ENCODE measurements around the gene FAAP20. TPM values are rescaled to one million over a fixed set of nuclear protein-coding genes. Genes with fewer than 3 reads are reported as not detected.

The FAAP20 gene
- total and polyA plus RNA-seq, 2 donors (not counting 3 experiments of a cell fraction or from before 2014, with no cell fraction given): 31.5 to 62.6 TPM

DNA sequence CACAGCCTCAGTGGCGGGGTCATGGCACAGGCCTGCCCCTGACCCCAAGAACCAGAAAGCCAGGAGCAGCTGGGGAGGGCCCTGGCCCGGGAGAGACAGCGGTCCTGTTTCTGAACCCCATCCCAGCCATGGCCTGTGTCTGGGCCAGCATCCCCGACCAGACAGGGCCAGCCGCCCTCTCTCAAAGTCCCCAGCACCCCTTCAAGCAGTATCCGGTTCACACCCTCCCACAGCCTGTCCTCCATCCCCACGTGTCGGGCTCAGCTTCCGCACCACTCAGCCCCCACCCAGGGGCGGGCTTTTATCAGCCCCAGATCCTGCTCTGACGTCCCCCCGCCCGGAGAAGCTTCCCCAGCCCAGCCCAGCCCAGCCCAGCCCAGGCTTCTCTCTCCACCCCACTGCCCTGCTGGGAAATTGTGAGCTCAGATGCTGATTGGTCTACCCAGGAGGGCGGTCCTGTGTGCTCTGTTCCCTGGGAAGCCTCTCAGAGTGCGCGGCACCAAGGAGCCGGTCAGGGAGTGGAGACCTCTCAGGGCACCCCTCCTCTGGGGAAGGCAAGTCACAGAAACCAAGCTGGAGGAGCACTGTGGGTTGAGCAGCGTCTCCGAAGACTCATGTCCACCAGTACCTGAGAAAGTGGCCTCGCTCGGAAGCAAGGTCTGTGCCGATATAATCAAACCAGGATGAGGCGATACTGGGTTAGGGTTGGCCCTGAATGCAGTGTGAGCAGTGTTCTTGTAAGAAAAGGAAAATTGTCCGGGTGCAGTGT is 4.7 kb upstream of the FAAP20 start:
- Histone ChIP-seq H2AFZ (ENCODE audit: low read depth, low read length) (peak overlapping the region; percentile 98), H3K27me3 (ENCODE audit: control insufficient read depth in 2 of 2, insufficient read depth in 2 of 2, low read length in 2 of 2) (no peaks in the 10 kb centered on the region), H3K4me1 (ENCODE audit: control insufficient read depth, extremely low read depth, insufficient read depth, low read length) (peaks cover 6% of the 10 kb centered on the region), H3K9ac (replicated peaks; ENCODE audit: extremely low read depth, insufficient read depth, low read length) (peak overlapping the region; percentile 77), H3K4me3 (replicated peaks in 1 of 3; ENCODE audit: insufficient read depth in 1 of 3, low read depth in 1 of 3, low read length in 3 of 3) (peak overlapping the region; percentile 46 to 85 (median 81)), H3K4me2 (ENCODE audit: insufficient read depth, low read length) (peak overlapping the region; percentile 97), H3K36me3 (ENCODE audit: control insufficient read depth in 2 of 2, extremely low read depth in 1 of 2, insufficient read depth in 2 of 2, low read length in 2 of 2) (no peaks in the 10 kb centered on the region), H3K27ac (ENCODE audit: insufficient read depth, low read depth, low read length) (peak overlapping the region; percentile 62), H3K79me2 (ENCODE audit: control insufficient read depth, insufficient read depth, low read length) (no peaks in the 10 kb centered on the region), H3K9me3 (replicated peaks; ENCODE audit: control insufficient read depth, insufficient read depth, low read length) (no peaks in the 10 kb centered on the region), H4K20me1 (replicated peaks; ENCODE audit: control insufficient read depth, extremely low read depth, insufficient read depth, low read length) (no peaks in the 10 kb centered on the region), H3K9me1 (replicated peaks; ENCODE audit: control insufficient read depth, extremely low read depth, insufficient read depth, low read length) (no peaks in the 10 kb centered on the region)
- dilution Hi-C loops (cut with MboI; ENCODE audit: extremely low pct_ligation_motif_present, low sequenced_read_pairs): loop anchor here (10.0 kb wide), 1 partner anchor 176 kb away; no protein-coding TSS in a partner anchor
- DNase-seq (ENCODE audit: low read depth, low spot score) (peak; percentile 89), FAIRE-seq (peak; percentile 96)
- no TSS peak for BruUV-seq (replicated peaks)
- CTCF ChIA-PET: interaction anchor here (0.6 to 12.3 kb wide), 15 partner anchors 10 to 215 kb away, joined by 3 to 631 read pairs (median 4); partner anchors contain the start of genes MORN1 and RER1
- POLR2A ChIA-PET: interaction anchor here (0.6 to 1.7 kb wide), 9 partner anchors 8 to 1152 kb away, joined by 3 to 9 read pairs (median 5); no protein-coding TSS in a partner anchor
- TF ChIP-seq JUN (IDR thresholded peaks at IDR 0.05; ENCODE audit: borderline replicate concordance, insufficient read depth, insufficient read length, low read depth): no peak
- no peak for TF ChIP-seq CTCF (IDR thresholded peaks at IDR 0.05; ENCODE audit: extremely low read depth in 1 of 2, insufficient read depth in 1 of 2, low read depth in 1 of 2, low read length in 2 of 2)
- TF ChIP-seq FOS (IDR thresholded peaks at IDR 0.05; ENCODE audit: borderline replicate concordance, insufficient read depth, low read length): no peak
- TF ChIP-seq GATA2 (IDR thresholded peaks at IDR 0.05; ENCODE audit: insufficient read depth, insufficient read length, low read depth, low read length): no peak
- TF ChIP-seq POLR2A (IDR thresholded peaks at IDR 0.05; ENCODE audit: low read depth, low read length): peak; percentile 72
- TF ChIP-seq MYC (IDR thresholded peaks at IDR 0.05; ENCODE audit: low read depth, low read length): peak; percentile 58
- TF ChIP-seq EZH2 (IDR thresholded peaks at IDR 0.05; ENCODE audit: borderline replicate concordance, low read depth, low read length, severe bottlenecking): no peak
- peak; percentile 2 for TF ChIP-seq MAX (IDR thresholded peaks at IDR 0.05; ENCODE audit: insufficient read depth, insufficient read length)
- peak; percentile 46 for TF ChIP-seq POLR2AphosphoS5 (IDR thresholded peaks at IDR 0.05; ENCODE audit: insufficient read depth, low read depth, low read length)
- intact Hi-C loops (cut with micrococcal nuclease): loop anchor here (1.0 to 10.0 kb wide), 5 partner anchors 28 to 1226 kb away; partner anchors contain the start of gene PRXL2B
